ENCODE results near the gene TEX264.
A peak's percentile ranks its signal among the peaks of the same experiment; 100 is the strongest.

TEX264 gene

GRCh38 chr3:51710631-51711351 is 39.7 kb downstream of the TEX264 start:
- Mint-ChIP-seq H3K36me3 (peaks cover 8 to 16% of the 10 kb centered on the region in 2 donors), H3K27ac (peak overlapping the region; percentile 96), H3K27me3 (peaks cover 0 to 7% of the 10 kb centered on the region in 2 donors), H3K9me3 (no peaks in the 10 kb centered on the region), H3K4me1 (peaks cover 11 to 22% of the 10 kb centered on the region in 2 donors), H3K4me3 (no peak overlapping the region)
- peak; percentile 38 to 42 for ATAC-seq (replicated peaks)
- DNase-seq, result no peak

GRCh38 chr3:51711352-51712037 is 40.4 kb downstream of the TEX264 start:
- H3K4me3 Mint-ChIP-seq, result no peak overlapping the region
- H3K27me3 Mint-ChIP-seq, result peaks cover 0 to 7% of the 10 kb centered on the region in 2 donors
- peaks cover 6 to 15% of the 10 kb centered on the region in 2 donors for H3K4me1 Mint-ChIP-seq
- peak overlapping the region; percentile 53 for H3K27ac Mint-ChIP-seq
- H3K36me3 Mint-ChIP-seq, result peaks cover 4 to 9% of the 10 kb centered on the region in 2 donors
- H3K9me3 Mint-ChIP-seq, result no peaks in the 10 kb centered on the region
- no peak for DNase-seq
- no peak for ATAC-seq (replicated peaks)

- peaks cover 4 to 8% of the 10 kb centered on the region in 2 donors for H3K36me3 Mint-ChIP-seq
- DNase-seq (no peak), ATAC-seq (replicated peaks) (no peak)
- no peak overlapping the region for H3K4me3 Mint-ChIP-seq
- no peaks in the 10 kb centered on the region for H3K9me3 Mint-ChIP-seq
- no peak overlapping the region for H3K27ac Mint-ChIP-seq
- H3K27me3 Mint-ChIP-seq, result peaks cover 0 to 7% of the 10 kb centered on the region in 2 donors
- peaks cover 6 to 12% of the 10 kb centered on the region in 2 donors for H3K4me1 Mint-ChIP-seq
Observed at GRCh38 chr3:51712038-51712420, 41.0 kb downstream of the TEX264 start.

- Mint-ChIP-seq H3K4me3 (no peak overlapping the region), H3K36me3 (peaks cover 4 to 5% of the 10 kb centered on the region in 2 donors), H3K27ac (no peak overlapping the region), H3K27me3 (peaks cover 0 to 3% of the 10 kb centered on the region in 2 donors), H3K9me3 (no peaks in the 10 kb centered on the region), H3K4me1 (peaks cover 3 to 8% of the 10 kb centered on the region in 2 donors)
- no peak for DNase-seq
- ATAC-seq (replicated peaks), result no peak
Observed at GRCh38 chr3:51712511-51712931, 41.5 kb downstream of the TEX264 start.

GRCh38 chr3:51712963-51713362 is 41.9 kb downstream of the TEX264 start:
- Mint-ChIP-seq H3K27ac (no peak overlapping the region), H3K4me3 (no peak overlapping the region), H3K4me1 (peaks cover 3 to 8% of the 10 kb centered on the region in 2 donors), H3K27me3 (no peaks in the 10 kb centered on the region), H3K36me3 (peaks cover 4% of the 10 kb centered on the region in 2 donors), H3K9me3 (no peaks in the 10 kb centered on the region)
- DNase-seq (no peak), ATAC-seq (replicated peaks) (no peak)

- no peaks in the 10 kb centered on the region for H3K9me3 Mint-ChIP-seq
- DNase-seq, result no peak
- H3K36me3 Mint-ChIP-seq, result peaks cover 0 to 2% of the 10 kb centered on the region in 2 donors
- no peak for ATAC-seq (replicated peaks)
- no peak overlapping the region for H3K27ac Mint-ChIP-seq
- no peaks in the 10 kb centered on the region for H3K27me3 Mint-ChIP-seq
- peaks cover 5 to 13% of the 10 kb centered on the region in 2 donors for H3K4me1 Mint-ChIP-seq
- no peak overlapping the region for H3K4me3 Mint-ChIP-seq
Observed at GRCh38 chr3:51715231-51715976, 44.4 kb downstream of the TEX264 start.

GRCh38 chr3:51715977-51716294 is 44.9 kb downstream of the TEX264 start:
- H3K9me3 Mint-ChIP-seq, result no peaks in the 10 kb centered on the region
- peaks cover 0 to 2% of the 10 kb centered on the region in 2 donors for H3K36me3 Mint-ChIP-seq
- no peak overlapping the region for H3K4me3 Mint-ChIP-seq
- peaks cover 5 to 13% of the 10 kb centered on the region in 2 donors for H3K4me1 Mint-ChIP-seq
- no peaks in the 10 kb centered on the region for H3K27me3 Mint-ChIP-seq
- H3K27ac Mint-ChIP-seq, result no peak overlapping the region
- DNase-seq (no peak), ATAC-seq (replicated peaks) (no peak)

- Mint-ChIP-seq H3K36me3 (peaks cover 0 to 2% of the 10 kb centered on the region in 2 donors), H3K27ac (no peak overlapping the region), H3K4me3 (no peak overlapping the region), H3K4me1 (peaks cover 8 to 19% of the 10 kb centered on the region in 2 donors), H3K27me3 (no peaks in the 10 kb centered on the region), H3K9me3 (no peaks in the 10 kb centered on the region)
- ATAC-seq (replicated peaks) (no peak), DNase-seq (no peak)
Observed at GRCh38 chr3:51716805-51717204, 45.8 kb downstream of the TEX264 start.

GRCh38 chr3:51717446-51717845 is 46.4 kb downstream of the TEX264 start:
- Mint-ChIP-seq H3K4me1 (peaks cover 8 to 19% of the 10 kb centered on the region in 2 donors), H3K27me3 (no peaks in the 10 kb centered on the region), H3K36me3 (peaks cover 0 to 2% of the 10 kb centered on the region in 2 donors), H3K27ac (no peak overlapping the region), H3K4me3 (no peak overlapping the region), H3K9me3 (no peaks in the 10 kb centered on the region)
- DNase-seq (no peak), ATAC-seq (replicated peaks) (no peak)

GRCh38 chr3:51717947-51718346 is 46.9 kb downstream of the TEX264 start:
- no peaks in the 10 kb centered on the region for H3K9me3 Mint-ChIP-seq
- no peak overlapping the region for H3K27ac Mint-ChIP-seq
- H3K27me3 Mint-ChIP-seq, result no peaks in the 10 kb centered on the region
- H3K4me1 Mint-ChIP-seq, result peaks cover 8 to 19% of the 10 kb centered on the region in 2 donors
- DNase-seq (no peak), ATAC-seq (replicated peaks) (no peak)
- H3K4me3 Mint-ChIP-seq, result no peak overlapping the region
- peaks cover 0 to 2% of the 10 kb centered on the region in 2 donors for H3K36me3 Mint-ChIP-seq

GRCh38 chr3:51718547-51719409 is 47.7 kb downstream of the TEX264 start:
- no peak overlapping the region for H3K4me3 Mint-ChIP-seq
- peaks cover 0 to 2% of the 10 kb centered on the region in 2 donors for H3K36me3 Mint-ChIP-seq
- ATAC-seq (replicated peaks), result peak; percentile 93 to 94
- no peak overlapping the region for H3K27ac Mint-ChIP-seq
- H3K9me3 Mint-ChIP-seq, result no peaks in the 10 kb centered on the region
- H3K27me3 Mint-ChIP-seq, result no peaks in the 10 kb centered on the region
- peak; percentile 64 for DNase-seq
- peaks cover 8 to 19% of the 10 kb centered on the region in 2 donors for H3K4me1 Mint-ChIP-seq

- Mint-ChIP-seq H3K36me3 (peaks cover 0 to 2% of the 10 kb centered on the region in 2 donors), H3K9me3 (no peaks in the 10 kb centered on the region), H3K27ac (no peak overlapping the region), H3K4me3 (no peak overlapping the region), H3K4me1 (peaks cover 8 to 19% of the 10 kb centered on the region in 2 donors), H3K27me3 (no peaks in the 10 kb centered on the region)
- DNase-seq, result no peak
- no peak for ATAC-seq (replicated peaks)
Observed at GRCh38 chr3:51719410-51720025, 48.5 kb downstream of the TEX264 start.

- Mint-ChIP-seq H3K4me1 (peaks cover 8 to 19% of the 10 kb centered on the region in 2 donors), H3K27me3 (no peaks in the 10 kb centered on the region), H3K27ac (no peak overlapping the region), H3K9me3 (no peaks in the 10 kb centered on the region), H3K4me3 (no peak overlapping the region), H3K36me3 (peaks cover 0 to 2% of the 10 kb centered on the region in 2 donors)
- ATAC-seq (replicated peaks), result no peak
- no peak for DNase-seq
Observed at GRCh38 chr3:51720292-51721061, 49.4 kb downstream of the TEX264 start.
